Measurements from ENCODE around the gene CENPM.

Gene CENPM

GRCh38 chr22:41909310-41910049, 37.5 kb downstream of the CENPM start:
- TF ChIP-seq POLR2AphosphoS5 (IDR thresholded peaks at IDR 0.05; ENCODE audit: low read depth, low read length): no peak
- no peak for TF ChIP-seq TAF1 (IDR thresholded peaks at IDR 0.05; ENCODE audit: borderline replicate concordance, low read depth, low read length)
- TF ChIP-seq POLR2A (IDR thresholded peaks at IDR 0.05; ENCODE audit: low read depth, low read length): no peak
- DNase-seq (ENCODE audit: insufficient read length) (no peak), FAIRE-seq (no peak)

DNA sequence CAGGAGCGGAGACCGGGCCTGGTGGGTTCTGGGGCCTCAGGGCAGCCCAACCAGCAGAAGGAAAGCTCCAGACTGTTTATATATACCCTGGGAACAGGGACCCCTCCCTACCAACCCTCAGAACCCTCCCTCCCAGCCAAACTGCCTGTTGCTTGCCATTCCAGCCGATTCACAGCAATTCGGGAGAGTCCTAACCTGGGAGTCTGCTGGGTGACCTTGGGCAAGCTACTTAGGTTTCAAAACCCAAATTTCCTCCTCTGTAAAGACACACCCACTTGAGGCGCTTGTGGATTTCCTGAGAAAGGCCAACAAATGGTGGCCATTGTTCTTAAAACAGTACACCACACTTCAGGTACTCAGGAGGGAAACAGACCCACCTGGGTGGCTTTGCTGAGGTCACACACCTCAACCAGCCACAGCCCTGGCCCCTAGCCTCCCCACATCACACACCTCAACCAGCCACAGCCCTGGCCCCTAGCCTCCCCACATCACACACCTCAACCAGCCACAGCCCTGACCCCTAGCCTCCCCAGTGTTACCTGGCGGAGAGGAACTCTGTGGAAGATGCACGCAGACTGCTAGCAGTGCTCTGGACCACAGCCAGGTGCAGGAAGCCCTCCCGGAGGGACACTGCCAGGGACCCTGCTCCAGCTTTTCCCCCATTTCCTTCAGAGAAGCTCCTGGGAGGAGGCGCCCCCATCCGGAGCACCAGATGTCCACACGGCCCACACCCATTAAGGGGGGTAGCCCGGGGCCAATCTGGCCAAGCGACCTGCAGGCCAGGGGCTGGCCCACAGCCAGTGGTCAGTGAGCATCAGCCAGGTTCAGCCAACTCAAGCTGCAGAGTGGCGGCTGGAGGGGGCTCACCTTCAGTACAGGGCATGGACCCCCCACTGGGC, 38.3 kb downstream of the CENPM start:
- TF ChIP-seq TAF1 (IDR thresholded peaks at IDR 0.05; ENCODE audit: borderline replicate concordance, low read depth, low read length): no peak
- no peak for TF ChIP-seq POLR2A (IDR thresholded peaks at IDR 0.05; ENCODE audit: low read depth, low read length)
- TF ChIP-seq POLR2AphosphoS5 (IDR thresholded peaks at IDR 0.05; ENCODE audit: low read depth, low read length): no peak
- DNase-seq (ENCODE audit: insufficient read length) (no peak), FAIRE-seq (peak; percentile 89)

- TF ChIP-seq TAF1 (IDR thresholded peaks at IDR 0.05; ENCODE audit: borderline replicate concordance, low read depth, low read length): no peak
- peak; percentile 12; the same call in 1 of the 2 replicates for TF ChIP-seq POLR2AphosphoS5 (IDR thresholded peaks at IDR 0.05; ENCODE audit: low read depth, low read length)
Measured at GRCh38 chr22:41907436-41908401, 39.2 kb downstream of the CENPM start.

DNA sequence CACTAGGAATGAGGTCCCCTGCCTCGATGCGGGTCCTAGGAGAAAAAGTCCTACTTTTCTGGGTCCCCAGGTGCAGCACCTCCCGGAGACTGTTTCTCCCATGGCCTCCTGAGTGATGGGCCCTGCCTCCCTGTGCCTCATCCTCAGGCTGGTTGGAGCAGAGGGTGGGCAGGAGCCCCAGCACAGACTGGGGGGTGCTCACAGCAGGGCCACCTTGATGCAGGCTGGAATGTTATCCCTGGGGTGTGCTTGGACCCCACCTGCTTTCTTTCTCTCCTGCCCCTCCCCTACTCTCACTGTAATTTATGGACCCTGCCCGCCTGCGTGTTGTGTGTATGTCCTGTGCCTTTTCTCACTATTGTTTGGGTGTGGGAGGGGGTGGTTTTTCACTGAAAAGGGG, 40.1 kb downstream of the CENPM start:
- TF ChIP-seq POLR2A (IDR thresholded peaks at IDR 0.05; ENCODE audit: low read depth, low read length) (no peak), POLR2AphosphoS5 (IDR thresholded peaks at IDR 0.05; ENCODE audit: low read depth, low read length) (peak; percentile 23; the same call in 1 of the 2 replicates), TAF1 (IDR thresholded peaks at IDR 0.05; ENCODE audit: borderline replicate concordance, low read depth, low read length) (no peak)
- DNase-seq (ENCODE audit: insufficient read length) (no peak), FAIRE-seq (no peak)

More at GRCh38 chr22:41907436-41908401, 39.2 kb downstream of the CENPM start:
- FAIRE-seq: no peak
- DNase-seq (ENCODE audit: insufficient read length): no peak

DNA sequence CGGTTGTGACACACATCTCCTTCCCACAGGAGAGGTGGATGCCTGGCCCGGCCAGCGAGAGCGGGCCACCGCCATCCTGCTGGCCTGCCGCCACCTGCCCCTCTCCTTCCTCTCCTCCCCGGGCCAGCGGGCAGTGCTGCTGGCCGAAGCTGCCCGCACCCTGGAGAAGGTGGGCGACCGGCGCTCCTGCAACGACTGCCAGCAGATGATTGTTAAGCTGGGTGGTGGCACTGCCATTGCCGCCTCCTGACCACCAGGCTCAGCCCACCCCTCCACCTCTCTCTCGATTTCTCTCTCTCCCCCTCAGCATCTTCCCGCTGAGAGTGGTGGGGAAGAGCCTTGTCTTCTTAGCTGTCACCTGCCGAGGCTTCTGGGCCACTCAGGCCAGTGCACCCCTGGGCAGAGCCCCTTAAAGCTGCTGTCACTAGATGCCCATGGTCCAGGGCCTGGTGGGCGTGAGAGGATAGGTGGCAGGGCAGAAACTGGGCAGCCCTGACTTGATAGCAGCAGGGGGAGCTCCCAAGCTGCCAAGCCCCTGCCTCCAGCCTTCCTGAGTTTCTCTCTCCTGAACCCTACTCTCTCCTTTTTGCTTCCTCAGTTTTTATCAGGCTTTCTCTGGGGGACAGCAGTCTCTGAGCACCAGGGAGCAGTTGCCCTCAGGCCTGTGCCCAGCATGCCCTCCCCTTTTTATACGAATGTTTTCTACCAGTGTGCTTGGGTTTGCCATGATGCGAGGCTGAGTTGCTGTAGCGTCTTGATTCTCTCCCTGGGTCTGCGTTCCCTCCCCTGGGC, 41.3 kb downstream of the CENPM start:
- DNase-seq (ENCODE audit: insufficient read length) (no peak), FAIRE-seq (no peak)

GRCh38 chr22:41904450-41905410, 42.2 kb downstream of the CENPM start:
- TF ChIP-seq POLR2AphosphoS5 (IDR thresholded peaks at IDR 0.05; ENCODE audit: low read depth, low read length): no peak
- TF ChIP-seq TAF1 (IDR thresholded peaks at IDR 0.05; ENCODE audit: borderline replicate concordance, low read depth, low read length): no peak
- peak; percentile 16; the same call in 1 of the 2 replicates for TF ChIP-seq POLR2A (IDR thresholded peaks at IDR 0.05; ENCODE audit: low read depth, low read length)
- DNase-seq (ENCODE audit: insufficient read length) (no peak), FAIRE-seq (no peak)

More for the DNA sequence above, 41.3 kb downstream of the CENPM start:
- TF ChIP-seq POLR2AphosphoS5 (IDR thresholded peaks at IDR 0.05; ENCODE audit: low read depth, low read length) (peak; percentile 43; the same call in 1 of the 2 replicates), POLR2A (IDR thresholded peaks at IDR 0.05; ENCODE audit: low read depth, low read length) (peak; percentile 47; the same call in 1 of the 2 replicates), TAF1 (IDR thresholded peaks at IDR 0.05; ENCODE audit: borderline replicate concordance, low read depth, low read length) (no peak)

DNA sequence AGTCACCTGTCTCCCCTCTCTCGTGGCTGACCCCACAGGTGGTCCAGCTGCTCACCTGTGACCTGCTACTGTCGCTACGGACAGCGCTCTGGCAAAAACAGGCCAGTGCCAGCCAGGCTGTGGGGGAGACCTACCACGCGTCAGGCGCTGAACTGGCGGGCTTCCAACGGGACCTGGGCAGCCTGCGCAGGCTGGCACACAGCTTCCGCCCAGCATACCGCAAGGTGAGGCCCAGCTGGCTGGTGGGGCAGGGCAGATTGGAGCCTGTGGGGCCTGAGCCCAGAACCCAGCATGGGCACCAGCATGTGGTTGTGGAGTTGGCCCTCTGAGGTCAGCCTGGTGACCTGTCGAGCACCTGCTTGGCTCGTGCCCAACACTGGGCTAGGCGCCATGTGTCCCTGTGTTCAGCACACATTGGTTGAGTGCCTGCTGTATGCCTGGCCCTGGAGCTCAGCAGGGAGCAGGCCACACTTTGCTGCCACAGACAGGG, 44.0 kb downstream of the CENPM start:
- no peak for TF ChIP-seq TAF1 (IDR thresholded peaks at IDR 0.05; ENCODE audit: borderline replicate concordance, low read depth, low read length)
- TF ChIP-seq POLR2A (IDR thresholded peaks at IDR 0.05; ENCODE audit: low read depth, low read length): peak; percentile 32; the same call in 1 of the 2 replicates
- no peak for TF ChIP-seq POLR2AphosphoS5 (IDR thresholded peaks at IDR 0.05; ENCODE audit: low read depth, low read length)
- DNase-seq (ENCODE audit: insufficient read length): no peak
- no peak for FAIRE-seq

DNA sequence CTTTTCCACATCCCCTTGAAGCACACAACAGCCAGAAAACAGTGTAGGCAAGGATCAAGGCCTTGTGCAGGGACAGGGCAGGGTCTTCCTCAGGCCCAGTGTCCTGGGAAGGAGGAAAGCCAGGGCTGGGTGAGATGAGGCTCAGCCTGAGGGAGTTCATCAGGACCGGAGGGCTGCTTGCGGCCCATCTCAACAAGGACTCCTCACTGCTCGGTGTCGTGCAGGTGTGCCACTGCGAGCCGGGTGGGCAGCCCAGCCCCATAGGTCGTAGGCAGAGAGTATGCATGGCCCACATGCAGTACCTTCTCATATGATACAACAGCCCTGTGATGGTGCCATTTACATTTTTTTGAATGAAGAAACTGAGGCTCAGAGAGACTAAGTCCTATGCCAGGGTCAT, 44.9 kb downstream of the CENPM start:
- FAIRE-seq: no peak
- TF ChIP-seq POLR2A (IDR thresholded peaks at IDR 0.05; ENCODE audit: low read depth, low read length) (no peak), POLR2AphosphoS5 (IDR thresholded peaks at IDR 0.05; ENCODE audit: low read depth, low read length) (0 out of 2 replicates have a peak, but pooled peaks have one; percentile 38)
- DNase-seq (ENCODE audit: insufficient read length): no peak
